GM19438 (cell line): ENCODE results near the gene RFX6.

ENCODE experiments used
- ATAC-seq: cut with Tn5 transposase; IDR thresholded peaks from one replicate; pipeline ENCODE4 v1.9.1; 2021; ENCODE audit warnings: low read depth; ENCODE audit not compliant: unreplicated experiment

RFX6 gene

DNA sequence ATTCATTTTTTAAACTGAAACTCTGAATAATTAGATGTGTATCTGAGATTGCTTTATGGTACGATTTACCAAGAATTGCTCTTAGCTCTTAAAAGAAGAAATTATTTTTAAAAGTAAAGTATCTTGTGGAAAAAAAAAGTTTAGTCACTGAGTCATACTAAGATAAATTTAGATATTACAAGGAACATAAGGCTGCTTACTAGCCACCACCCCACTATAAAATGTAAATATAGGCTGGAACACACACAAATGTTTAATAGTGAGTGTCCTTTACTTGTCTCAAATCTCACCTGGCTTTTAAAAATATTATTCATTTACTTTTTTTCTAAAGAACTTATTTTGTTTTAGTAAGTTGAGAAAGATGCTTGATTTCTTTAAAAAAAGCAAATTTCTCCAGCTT is 17.6 kb downstream of the RFX6 start:
- no peak for ATAC-seq

DNA sequence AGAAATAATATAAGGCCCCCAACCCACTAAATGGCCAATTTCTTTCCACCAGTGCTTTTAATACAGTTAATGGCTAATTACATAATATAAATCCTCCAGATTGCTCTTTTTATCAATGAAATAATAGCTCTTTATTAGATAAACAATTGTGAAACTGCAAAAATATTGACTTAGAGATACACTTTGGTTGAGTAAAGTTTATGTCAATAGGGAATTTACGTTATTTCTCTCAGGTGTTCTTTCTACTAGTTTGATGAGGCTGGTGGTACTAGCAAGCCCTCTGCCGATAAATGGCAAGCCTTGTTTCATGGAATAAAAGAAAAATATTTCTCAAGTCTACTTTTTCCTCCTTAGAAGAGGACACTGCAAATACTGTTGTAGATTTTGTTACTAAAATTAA is 18.9 kb downstream of the RFX6 start:
- no peak for ATAC-seq

DNA sequence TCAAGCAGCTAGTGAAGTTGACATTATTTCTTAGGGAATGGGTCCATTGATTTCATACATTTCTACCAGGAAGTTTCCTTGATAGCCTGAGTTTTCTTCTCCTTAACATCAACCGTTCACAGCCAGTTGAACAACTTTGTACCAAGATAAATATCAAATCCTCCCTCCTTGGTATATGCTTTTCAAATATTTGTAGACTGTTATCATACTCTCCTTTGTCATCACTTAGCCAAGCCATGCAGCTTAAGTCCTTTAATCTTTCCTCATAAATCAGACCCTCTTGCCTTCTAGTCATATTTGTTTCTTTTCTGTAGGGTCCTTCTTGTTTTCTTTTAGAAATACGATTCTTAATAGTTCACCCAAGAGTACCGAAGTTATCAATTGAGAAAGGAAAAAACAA is 25.6 kb downstream of the RFX6 start:
- ATAC-seq, result no peak

DNA sequence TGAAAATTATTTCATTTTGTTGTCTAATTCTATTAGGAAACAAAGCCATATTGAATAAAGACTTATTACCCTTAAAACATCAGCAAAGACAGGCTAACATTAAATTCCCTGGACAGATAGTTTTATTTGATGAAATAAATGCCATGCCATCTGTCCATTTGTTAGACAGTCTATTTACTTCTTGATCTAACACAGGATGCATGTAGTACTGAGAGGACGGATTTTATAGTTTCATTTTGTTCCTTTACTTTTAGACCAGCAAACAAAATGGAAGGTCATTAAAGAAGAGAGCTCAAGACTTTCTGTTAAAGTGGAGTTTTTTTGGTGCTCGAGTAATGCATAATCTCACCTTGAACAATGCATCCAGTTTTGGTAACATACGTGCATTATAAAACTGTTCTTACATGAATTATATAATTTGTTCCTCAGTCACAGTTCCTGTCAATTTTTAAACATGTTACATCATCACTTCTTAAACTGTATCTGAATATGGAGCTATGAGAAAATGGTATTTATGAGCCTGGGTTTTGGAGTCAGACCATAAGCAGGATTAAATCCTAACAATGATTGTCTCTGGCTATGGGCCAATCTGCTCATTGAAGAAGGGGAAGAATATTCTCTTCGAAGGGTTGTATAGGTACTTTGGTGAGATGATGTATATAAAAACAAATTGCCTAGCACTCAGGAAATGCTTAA is 46.0 kb downstream of the RFX6 start:
- no peak for ATAC-seq

DNA sequence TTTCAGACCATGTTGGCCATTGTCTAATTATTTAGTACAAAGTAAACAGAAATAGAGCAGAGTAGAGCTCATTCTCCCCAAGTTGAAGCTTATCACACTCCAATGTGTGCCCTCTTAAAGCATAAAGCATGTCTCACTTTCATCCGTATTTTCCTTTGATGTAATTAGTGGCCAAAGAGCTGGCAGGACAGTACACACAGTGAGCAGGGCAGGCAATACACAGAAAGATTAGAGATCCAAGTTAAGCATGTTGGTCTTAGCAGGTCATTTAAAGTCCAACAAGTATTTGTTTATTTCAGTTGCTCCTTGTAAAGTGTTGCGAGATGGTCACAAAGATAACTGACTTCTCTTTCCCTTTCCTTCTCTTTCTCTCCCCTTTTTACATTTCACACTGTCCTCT is 47.2 kb downstream of the RFX6 start:
- ATAC-seq, result no peak

DNA sequence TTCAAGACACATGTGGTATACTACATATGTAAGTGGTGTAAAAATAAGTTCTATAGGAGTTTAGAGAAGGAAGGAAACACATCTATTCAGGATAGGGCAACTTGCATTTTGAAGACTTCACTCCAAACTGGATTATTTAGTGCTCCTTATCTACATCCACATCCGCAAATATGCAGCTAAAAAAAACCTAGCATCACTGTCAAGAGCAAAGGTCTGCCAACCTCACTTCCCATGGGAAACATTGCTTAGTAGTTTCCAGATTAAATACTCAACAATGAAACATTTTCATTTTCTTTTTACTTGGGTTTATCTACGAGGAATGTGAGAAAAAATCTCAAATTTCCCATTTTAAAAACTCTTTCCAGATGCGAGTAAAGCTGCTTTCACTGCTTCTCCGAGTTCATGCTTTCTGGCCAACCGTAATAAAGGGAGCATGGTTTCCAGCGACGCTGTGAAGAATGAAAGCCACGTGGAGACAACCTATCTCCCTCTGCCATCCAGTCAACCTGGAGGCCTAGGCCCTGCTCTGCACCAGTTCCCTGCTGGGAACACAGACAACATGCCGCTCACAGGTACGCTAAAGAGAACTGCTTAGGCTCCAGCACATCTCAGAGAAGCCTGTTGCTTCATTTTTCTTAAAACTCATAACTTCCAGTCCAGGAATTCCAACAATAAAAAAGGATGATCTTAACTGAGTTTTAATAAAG is 48.2 kb downstream of the RFX6 start:
- no peak for ATAC-seq

DNA sequence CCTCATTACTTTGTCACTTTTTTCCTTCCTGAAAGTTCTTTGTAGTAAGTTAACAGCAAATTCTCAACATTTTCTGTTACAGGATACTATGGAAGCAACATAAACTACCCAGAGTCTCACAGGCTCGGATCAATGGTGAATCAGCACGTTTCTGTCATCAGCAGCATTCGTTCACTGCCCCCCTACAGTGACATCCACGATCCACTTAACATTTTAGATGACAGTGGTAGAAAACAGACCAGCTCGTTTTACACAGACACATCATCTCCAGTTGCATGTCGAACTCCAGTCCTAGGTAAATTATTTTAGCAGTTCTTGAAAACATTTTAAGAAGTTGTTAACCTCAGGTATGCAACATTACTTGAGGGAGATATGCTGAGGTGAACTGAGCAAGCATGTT is 51.6 kb downstream of the RFX6 start:
- no peak for ATAC-seq

DNA sequence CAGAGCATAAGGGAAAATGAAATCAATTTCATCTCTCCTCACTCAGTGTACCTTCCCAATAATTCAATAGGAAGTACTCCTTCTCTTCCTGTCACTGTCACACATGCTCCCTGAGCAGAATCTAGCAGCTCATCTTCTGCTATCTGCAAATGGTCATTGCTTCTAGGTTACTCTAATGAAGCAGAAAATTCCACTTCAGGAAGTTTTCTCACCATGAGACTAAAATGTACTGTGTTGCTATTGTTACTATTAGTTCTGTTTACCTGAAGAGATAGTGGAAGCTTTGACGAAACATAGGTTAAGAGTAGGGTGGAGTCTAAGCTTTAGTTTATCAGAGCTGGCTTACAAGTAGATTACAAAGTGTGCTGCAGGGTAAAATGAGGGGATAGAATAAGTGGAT is 52.8 kb downstream of the RFX6 start:
- no peak for ATAC-seq

DNA sequence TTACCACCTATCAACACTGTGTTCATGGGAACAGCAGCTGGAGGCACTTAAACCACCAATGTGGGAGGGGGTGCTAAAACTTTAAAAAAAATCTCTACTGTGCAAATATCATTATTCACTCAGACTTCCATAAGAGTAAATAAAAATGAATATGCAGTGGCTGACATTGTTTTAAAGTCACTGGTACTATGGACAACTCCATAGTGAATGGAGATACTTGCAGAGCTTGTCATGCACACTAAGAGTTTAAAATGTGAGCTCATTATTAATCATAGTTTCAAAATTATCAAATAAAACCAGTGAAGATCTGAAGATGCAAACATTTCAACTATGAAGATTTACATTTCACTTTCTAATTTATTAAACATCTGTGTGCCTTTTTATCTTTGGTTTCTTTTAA is 54.4 kb downstream of the RFX6 start:
- no peak for ATAC-seq

DNA sequence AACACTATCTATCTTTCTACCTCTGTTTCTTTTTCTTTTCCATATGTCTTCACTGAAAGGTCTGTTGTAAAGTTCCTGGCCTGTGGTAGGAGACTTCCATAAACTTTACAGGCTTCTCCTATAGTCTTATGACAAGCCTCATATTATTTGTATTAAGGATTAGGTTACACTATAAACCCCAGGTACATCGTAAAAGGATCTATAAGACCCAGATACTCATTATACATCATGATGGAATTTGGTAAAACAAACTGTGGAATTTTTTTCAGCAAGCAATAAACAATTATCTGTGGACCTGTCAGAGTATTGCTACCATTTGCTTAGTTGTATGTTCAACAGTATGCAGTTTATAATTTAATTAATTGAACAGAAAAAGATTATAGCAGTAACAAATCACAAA is 55.5 kb downstream of the RFX6 start:
- ATAC-seq, result no peak

DNA sequence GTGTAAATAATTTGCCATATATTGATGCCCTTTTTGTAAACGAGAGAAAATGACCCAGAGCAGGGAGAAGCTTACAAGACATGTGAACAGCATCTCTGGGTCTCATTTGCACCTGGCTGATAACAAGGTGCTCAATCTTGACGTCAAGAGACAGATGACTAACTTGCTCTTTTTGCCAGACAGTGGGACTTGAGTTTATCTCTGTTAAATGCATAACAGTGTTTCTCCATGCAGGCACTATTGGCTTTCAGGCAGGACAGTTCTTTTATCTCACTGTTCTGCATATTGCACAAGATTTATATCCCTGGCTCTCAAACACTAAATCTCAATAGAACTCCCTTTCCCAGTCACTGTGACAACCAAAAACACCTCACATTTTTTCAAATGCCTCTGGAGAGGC is 56.4 kb downstream of the RFX6 start:
- no peak for ATAC-seq

DNA sequence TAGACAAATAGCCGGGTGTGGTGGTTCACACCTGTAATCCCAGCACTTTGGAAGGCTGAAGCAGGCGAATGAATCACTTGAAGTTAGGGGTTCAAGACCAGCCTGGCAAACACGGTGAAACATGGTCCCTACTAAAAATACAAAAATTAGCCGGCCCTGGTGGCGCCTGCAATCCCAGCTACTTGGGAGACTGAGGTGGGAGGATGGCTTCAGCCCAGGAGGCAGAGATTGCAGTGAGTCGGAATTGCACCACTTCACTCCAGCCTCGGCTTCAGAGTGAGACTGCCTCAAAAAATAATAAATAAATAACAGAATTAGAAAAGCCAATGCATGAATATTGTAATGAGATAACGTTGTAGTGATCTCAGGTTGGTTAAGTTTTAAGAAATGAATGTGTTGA is 61.3 kb downstream of the RFX6 start:
- ATAC-seq, result no peak

DNA sequence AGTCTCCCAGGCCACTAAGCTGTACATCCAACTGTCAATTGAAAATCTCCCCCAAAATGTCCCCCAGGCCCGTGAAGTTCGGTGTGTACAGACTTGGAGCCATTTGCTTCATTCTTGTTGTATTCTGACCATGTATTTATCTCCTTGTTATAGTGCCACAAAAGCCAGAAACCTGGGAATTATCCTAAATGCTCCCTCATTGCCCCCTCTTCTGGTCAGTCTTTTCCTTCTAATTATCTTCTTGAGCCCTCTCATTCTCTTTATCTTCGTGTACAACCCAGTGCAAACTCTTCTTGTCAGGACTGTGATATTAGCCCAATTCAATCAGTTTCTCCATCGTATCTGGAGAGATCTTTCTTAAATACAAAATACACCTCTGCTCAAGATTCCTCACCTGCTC is 64.7 kb downstream of the RFX6 start:
- ATAC-seq, result no peak

DNA sequence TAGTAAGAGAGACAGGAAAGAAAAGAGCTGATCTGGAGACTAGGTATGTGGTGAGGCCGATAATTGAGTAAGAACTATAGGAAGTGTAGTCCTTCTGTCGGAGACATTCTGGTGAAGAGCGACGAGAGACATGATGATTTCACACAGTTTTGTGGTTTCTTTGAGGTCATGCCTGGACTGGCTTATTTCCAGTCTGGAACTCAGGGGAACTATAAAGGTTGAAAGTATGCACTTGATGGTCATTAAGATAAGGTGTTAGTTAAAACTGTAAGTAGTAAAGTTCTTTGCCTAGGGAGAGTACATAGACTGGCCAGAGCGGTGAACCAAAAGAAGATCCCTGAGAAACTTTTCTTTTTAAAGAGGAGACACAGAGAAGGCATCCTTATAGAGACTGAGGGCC is 68.8 kb downstream of the RFX6 start:
- no peak for ATAC-seq

DNA sequence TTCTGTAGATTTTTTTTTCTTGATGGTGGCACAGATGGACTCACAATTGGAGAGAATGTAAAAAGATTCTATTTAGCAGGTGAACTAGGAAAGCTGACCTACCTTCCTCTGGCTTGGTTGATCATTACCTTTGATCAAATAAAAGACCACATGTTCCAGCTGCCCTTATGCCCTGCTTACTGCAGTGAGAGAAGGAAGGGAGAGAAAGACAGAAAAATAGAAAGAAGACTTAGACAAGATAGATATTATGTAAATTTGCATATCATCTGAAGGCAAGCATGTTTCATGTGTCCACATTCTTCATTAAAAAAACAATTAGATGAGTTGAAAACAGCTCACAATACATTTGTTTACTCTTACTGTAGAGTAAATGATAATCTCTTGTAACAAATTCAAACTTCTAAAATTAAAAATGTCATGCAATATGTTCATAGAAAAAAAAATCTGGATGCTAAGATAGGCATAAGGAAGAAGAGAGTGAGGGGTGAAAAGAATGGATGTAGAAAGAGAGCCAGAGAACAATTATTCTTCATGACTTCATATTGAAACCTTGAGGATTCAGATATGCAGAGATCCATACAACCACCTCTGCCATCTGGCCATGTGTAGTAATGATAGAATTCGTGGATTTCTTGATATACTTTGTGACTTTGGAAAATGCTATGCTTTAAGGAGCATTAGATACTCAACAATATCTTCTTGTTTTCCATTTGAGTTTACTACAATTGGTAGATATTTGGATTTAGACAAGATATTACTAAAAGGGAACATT is 71.7 kb downstream of the RFX6 start:
- ATAC-seq, result no peak

DNA sequence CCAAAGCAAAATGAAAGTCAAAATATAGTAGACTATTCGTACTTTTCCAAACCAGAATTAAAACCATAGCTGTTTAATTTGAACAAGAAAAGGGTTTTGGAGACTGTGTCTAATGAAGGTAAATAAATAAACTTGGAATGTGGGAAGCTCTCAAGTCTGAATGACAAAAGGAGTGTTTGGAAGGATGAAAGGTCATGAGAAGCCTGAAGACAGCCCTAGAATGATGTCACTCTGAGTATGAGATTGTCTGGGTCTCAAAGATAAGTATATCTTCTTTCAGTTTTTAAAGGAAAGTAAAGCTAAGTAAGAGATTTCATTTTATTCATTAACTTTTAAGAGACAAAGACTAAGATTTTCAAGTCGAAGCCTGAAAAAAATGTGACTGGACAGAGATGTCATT is 72.9 kb downstream of the RFX6 start:
- ATAC-seq, result no peak

DNA sequence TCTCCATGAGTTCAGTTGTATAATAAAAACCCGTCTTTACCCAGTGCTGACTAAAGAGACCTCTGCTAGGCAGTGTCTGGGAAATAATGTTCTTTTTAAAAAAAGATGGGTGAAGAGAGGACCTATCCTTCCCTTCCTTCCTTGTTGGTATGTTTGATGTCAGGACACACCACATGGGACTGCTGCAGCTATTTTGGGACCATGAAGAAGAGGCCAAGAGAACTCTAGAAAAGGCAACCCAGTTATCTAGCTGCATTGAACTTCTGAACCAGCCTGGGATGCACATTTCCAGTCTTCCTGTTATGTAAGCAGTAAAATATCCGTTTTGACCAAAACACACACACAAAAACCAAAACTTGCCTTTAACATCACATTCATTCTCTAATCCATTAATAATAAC is 77.3 kb downstream of the RFX6 start:
- no peak for ATAC-seq

DNA sequence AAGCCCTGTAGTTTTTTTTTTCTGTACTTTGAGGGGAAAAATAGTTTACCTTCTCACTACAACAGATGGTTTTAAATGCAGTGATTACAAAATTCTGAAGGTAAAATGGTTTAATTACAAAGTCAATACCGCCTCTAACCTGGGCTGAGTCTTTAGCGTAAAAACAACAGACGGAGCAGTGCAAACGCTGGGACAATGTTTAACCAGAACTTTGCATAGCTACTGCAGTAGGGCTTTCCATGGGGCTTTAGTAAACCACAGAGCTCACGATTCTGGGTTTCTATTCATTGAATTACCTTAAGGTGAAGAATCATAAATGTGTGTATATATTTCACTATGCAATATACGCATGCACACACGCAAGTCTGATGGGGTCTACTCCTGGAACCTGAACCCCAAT is 77.9 kb downstream of the RFX6 start:
- no peak for ATAC-seq

DNA sequence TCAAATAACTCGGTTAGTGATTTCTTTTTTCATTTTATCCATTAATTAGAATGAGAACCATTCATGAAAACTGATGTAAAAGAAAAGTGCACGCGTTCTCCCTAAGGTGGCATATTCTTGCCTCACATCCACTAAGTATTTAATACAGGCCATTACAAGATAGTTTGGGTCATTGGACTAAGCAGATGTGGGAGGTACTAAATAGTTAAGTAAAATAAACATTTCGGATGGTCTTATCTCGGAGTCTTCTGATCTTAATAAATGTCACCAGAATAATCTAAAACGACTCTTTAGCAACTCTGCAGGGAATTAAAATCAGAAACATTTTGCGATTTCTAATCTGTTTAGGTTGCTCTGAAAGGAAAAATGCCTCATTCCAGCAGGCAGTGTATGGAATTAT is 78.7 kb downstream of the RFX6 start:
- ATAC-seq, result no peak

DNA sequence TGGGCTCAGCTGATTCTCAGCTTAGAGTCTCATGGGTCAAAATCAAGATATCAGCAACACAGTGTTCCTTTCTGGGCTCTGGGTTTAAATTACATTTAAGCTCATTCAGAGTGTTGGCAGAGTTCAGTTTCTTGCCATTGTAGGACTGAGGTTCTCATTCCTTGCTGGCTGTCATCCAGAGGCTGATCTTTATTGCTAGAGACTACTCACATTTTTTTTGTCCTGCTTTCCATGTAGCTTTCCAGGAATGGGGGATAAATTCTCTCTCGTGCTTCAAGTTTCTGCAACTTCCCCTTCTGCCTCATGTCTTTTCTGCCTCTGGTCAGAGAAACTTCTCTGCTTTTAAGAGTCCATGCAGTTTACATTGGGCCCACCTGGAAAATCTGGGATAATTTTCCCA is 86.9 kb downstream of the RFX6 start:
- no peak for ATAC-seq

DNA sequence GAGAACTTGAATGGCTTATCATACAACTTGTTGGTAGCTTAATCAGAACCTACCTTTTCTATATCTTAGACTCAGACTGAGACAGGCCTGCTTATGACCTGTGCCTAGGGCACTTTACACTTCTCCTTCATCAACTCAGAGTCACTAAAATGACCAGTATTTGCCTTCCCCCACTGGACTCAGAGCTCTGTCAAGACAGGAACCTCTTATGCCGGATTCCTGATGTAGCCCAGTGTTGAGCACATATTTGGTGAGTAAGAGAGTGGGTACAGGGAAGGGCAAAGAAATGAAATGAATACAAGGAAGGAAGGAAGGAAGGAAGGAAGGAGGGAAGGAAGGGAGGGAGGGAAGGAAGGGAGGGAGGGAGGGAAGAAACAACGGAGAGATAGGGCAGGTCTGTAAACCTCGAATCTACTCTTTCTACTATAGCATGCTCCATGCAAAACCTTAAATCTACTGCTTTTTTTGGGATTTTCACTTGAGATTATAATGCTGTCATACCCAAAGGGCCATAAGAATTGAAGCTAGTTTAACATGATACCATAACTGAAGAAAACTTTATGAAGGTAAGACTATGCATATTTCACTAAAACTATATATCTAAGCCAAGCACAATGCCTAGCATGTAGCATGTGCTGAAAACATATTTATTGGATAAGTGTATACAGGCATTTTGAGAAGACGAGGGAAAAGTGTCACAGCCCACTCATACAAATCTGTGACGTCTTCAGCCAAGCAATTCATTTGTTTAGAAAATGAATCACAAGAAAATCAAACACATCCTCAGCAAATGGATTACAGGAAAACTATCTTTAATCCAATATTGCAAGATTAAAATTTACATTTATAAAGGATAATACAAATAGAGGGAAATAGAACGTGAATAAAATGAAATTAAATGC is 89.9 kb downstream of the RFX6 start:
- no peak for ATAC-seq
